Ovary (tissue), 9 donors: ENCODE data around the gene MCU. TPM values are rescaled to one million over a fixed set of nuclear protein-coding genes. Genes with fewer than 3 reads are reported as not detected.

Experiments used
- DNase-seq, 5 donors: peaks; one replicate each; pipeline ENCODE4 v3.0.0-alpha.2; 2019 to 2020
- H3K27ac ChIP-seq, 2 donors: fragments of 200-600 bp; one replicate each; pipeline versions ENCODE4 v1.5.1 to v1.8.0; 2019 to 2022
- H3K27me3 ChIP-seq: fragments of 200-600 bp; one replicate; pipeline ENCODE4 v1.8.0; 2022
- H3K36me3 ChIP-seq: fragments of 200-600 bp; sonication (generic); one replicate; pipeline ENCODE4 v1.5.1; 2019
- H3K4me1 ChIP-seq: one replicate; pipeline ENCODE4 v1.8.1; 2013; ENCODE audit warnings: mild to moderate bottlenecking, moderate library complexity; ENCODE audit not compliant: insufficient read depth
- H3K4me3 ChIP-seq: fragments of 200-600 bp; sonication (generic); one replicate; pipeline ENCODE4 v1.5.1; 2017
- H3K9me3 ChIP-seq, 2 donors: fragments of 200-600 bp in 1 of 2; sonication (generic) in 1 of 2; one replicate each; pipeline versions ENCODE4 v1.5.1 to v1.8.1; 2013 to 2019; ENCODE audit warnings: mild to moderate bottlenecking in 1 of 2, moderate library complexity in 1 of 2
- EP300 ChIP-seq: sonication (generic); formaldehyde crosslinking; IDR thresholded peaks from one replicate; pipeline ENCODE4 v1.6.1; 2017; ENCODE audit warnings: antibody characterized with exemption
- POLR2A ChIP-seq: fragments of 450-650 bp; IDR thresholded peaks from one replicate; pipeline ENCODE4 v1.6.1; 2017; ENCODE audit warnings: antibody characterized with exemption, mild to moderate bottlenecking, moderate library complexity
- WGBS, 3 donors: extraction: QIAGEN DNeasy Blood & Tissue Kit in 1 of 3; methylation state at CpG; one replicate each; pipeline versions ENCODE4 v1.1.5 to v1.1.7; 2013 to 2017; 5-methylcytosine and 5-hydroxymethylcytosine counted together
- intact Hi-C, 4 donors: fragments of 100-400 bp; cut with DNase I; formaldehyde crosslinking; loops; one replicate each; pipeline versions ENCODE4 v1.11.0 to v1.15.1; 2022 to 2023
- polyA plus RNA-seq, 2 donors: library from polyadenylated mRNA; stranded (reverse); fragments of 200-250 nt in 1 of 2; fragments of 350-450 nt in 1 of 2; fragmentation: Illumina TruSeq in 1 of 2; extraction: RNeasy Lipid Tissue Mini Kit (QIAGEN cat#74804) in 1 of 2; gene quantifications; one replicate each; pipeline ENCODE4 v1.2.3, GENCODE V29; 2013 to 2014
- total RNA-seq, 7 donors: library from RNA; depleted of rRNA in 2 of 7; stranded (reverse); fragments of >200 nt in 2 of 7; fragmentation: NEBNext Ultra II Directional in 3 of 7; extraction: Animal tissue kit (Norgen Biotek cat#: 25700) in 3 of 7; gene quantifications; one replicate each; pipeline versions ENCODE4 v1.1.0 to v1.2.4, GENCODE V29; 2016 to 2023
- TF ChIP-seq, protein P1 (sequence below), 3 donors: fragments of 450-650 bp in 2 of 3; fragments of 200-600 bp in 1 of 3; IDR thresholded peaks; one replicate each; pipeline versions ENCODE4 v1.5.1 to v1.8.0; 2016 to 2022; ENCODE audit warnings: antibody characterized with exemption in 3 of 3, mild to moderate bottlenecking in 1 of 3
- donor health status: DM: no; HTN: no; CAD: no; lungs with moderate emphysema.
- donor health status: DM: no; HTN: no; CAD: no.
- donor health status: Bipolar disorder and iron deficiency.
- donor health status: DM: yes; HTN: yes; CAD: no.
- donor health status: DM: no; HTN: no; CAD: no.
- donor health status: DM: yes; HTN: yes; CAD: no.

Gene MCU
- total and polyA plus RNA-seq, 9 donors, result 10.3 to 27.1 (median 12.8) TPM

DNA sequence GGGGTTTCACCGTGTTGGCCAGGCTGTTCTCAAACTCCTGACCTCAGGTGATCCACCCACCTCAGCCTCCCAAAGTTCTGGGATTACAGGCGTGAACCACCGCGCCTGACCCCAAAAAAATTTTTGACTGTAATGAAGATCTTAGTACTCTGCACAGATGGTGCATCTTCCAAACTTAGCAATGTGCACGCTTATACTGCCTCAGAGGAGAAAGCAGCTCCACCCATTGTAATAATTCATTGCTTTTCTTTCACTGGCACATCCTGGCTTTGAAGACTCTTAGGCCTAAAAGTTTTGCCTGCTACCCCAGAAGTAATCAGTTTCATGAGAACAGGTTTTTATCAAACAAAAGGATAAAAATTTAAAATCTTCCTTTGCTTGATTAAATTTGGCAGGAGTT lies 149.5 kb downstream of the MCU start:
- WGBS, 3 donors, result 69 to 86% (median 71%) methylated on average over 5 of the region's 5 CpGs
- H3K36me3 ChIP-seq, result no peaks in the 10 kb centered on the region
- TF ChIP-seq POLR2A (no peak), EP300 (no peak)
- TF ChIP-seq, protein P1, sequence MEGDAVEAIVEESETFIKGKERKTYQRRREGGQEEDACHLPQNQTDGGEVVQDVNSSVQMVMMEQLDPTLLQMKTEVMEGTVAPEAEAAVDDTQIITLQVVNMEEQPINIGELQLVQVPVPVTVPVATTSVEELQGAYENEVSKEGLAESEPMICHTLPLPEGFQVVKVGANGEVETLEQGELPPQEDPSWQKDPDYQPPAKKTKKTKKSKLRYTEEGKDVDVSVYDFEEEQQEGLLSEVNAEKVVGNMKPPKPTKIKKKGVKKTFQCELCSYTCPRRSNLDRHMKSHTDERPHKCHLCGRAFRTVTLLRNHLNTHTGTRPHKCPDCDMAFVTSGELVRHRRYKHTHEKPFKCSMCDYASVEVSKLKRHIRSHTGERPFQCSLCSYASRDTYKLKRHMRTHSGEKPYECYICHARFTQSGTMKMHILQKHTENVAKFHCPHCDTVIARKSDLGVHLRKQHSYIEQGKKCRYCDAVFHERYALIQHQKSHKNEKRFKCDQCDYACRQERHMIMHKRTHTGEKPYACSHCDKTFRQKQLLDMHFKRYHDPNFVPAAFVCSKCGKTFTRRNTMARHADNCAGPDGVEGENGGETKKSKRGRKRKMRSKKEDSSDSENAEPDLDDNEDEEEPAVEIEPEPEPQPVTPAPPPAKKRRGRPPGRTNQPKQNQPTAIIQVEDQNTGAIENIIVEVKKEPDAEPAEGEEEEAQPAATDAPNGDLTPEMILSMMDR (IDR thresholded peaks at IDR 0.05), result no peak
- intact Hi-C loops, result loop anchor here in 1 of 4 donors (5.0 kb wide), 1 partner anchor 211 kb away; no protein-coding TSS in a partner anchor
- no peaks in the 10 kb centered on the region for H3K4me1 ChIP-seq
- H3K4me3 ChIP-seq, result no peak overlapping the region
- no peak overlapping the region for H3K27ac ChIP-seq
- DNase-seq, result no peak
- no peaks in the 10 kb centered on the region for H3K27me3 ChIP-seq
- H3K9me3 ChIP-seq, result no peaks in the 10 kb centered on the region

DNA sequence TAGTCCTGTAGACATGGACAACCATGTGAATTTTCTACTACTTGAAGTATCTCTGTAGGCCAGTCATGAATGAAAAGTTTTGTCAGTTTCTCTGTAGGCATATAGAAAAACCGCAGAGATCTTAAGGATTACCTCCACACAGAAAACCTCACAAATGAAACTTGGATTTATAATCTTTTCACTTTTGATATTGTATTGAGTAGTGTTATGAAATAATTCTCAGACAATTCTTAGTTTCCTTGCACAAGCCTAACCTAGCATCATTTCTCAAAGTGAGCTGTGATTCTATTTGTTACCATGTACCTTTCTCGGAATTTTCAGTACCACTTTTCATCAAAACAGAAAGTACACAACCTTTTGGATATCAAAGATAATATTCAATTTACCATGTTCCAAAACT lies 150.2 kb downstream of the MCU start:
- Histone ChIP-seq H3K27ac (no peak overlapping the region), H3K27me3 (no peaks in the 10 kb centered on the region), H3K4me3 (no peak overlapping the region), H3K9me3 (no peaks in the 10 kb centered on the region), H3K36me3 (no peaks in the 10 kb centered on the region), H3K4me1 (no peaks in the 10 kb centered on the region)
- TF ChIP-seq, protein P1 (IDR thresholded peaks at IDR 0.05), result no peak
- TF ChIP-seq POLR2A, result no peak
- TF ChIP-seq EP300, result no peak
- intact Hi-C loops, result loop anchor here in 1 of 4 donors (5.0 kb wide), 1 partner anchor 210 kb away; no protein-coding TSS in a partner anchor
- 85 to 96% (median 93%) methylated on average over 2 of the region's 2 CpGs for WGBS, 3 donors
- no peak for DNase-seq

DNA sequence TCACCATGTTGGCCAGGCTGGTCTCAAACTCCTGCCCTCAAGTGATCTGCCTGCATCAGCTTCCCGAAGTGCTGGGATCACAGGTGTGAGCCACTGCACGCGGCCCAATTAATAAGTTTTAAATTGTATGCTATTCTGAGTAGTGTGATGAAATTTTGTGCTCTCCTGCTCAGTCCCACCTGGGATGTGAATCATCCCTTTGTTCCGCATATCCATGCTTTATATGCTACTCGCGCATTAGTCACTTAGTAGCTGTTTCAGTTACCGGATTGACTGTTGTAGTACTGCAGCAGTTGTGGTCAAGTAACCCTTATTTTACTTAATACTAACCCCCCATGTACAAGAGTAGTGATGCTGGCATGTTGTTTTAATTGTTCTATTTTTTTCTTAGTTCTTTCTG lies 154.3 kb downstream of the MCU start:
- no peaks in the 10 kb centered on the region for H3K4me1 ChIP-seq
- no peak overlapping the region for H3K27ac ChIP-seq
- H3K9me3 ChIP-seq, result no peaks in the 10 kb centered on the region
- DNase-seq, result no peak
- intact Hi-C loops, result no loop called here
- H3K27me3 ChIP-seq, result no peaks in the 10 kb centered on the region
- no peak for TF ChIP-seq EP300
- H3K4me3 ChIP-seq, result no peak overlapping the region
- 80 to 84% (median 81%) methylated on average over 7 of the region's 7 CpGs for WGBS, 3 donors
- H3K36me3 ChIP-seq, result no peaks in the 10 kb centered on the region

DNA sequence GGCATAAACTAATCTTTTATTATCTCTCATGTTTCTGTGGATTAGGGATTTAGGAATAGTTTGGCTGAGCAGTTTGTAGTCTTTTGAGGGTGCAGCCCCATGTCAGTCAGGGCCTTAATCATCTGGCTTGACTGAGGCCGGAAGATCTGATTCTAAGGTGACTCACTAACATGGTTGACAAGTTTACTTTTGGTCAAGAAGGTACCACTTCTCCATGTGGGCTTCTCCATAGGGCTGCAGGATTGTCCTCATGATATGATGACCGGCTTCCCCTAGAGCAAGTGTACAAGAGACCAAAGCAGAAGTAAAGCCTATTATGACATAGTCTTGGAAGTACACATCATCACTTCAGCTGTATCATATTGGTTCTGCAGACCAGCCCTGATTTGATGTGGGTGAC lies 155.7 kb downstream of the MCU start:
- no peaks in the 10 kb centered on the region for H3K27me3 ChIP-seq
- WGBS, 3 donors, result 86 to 100% (median 99%) methylated on average over 2 of the region's 2 CpGs
- H3K4me1 ChIP-seq, result no peaks in the 10 kb centered on the region
- H3K4me3 ChIP-seq, result no peak overlapping the region
- no peak overlapping the region for H3K27ac ChIP-seq
- no peak for DNase-seq
- no peaks in the 10 kb centered on the region for H3K36me3 ChIP-seq
- no peaks in the 10 kb centered on the region for H3K9me3 ChIP-seq
- intact Hi-C loops, result no loop called here
- TF ChIP-seq, protein P1 (IDR thresholded peaks at IDR 0.05), result no peak
- TF ChIP-seq POLR2A (no peak), EP300 (no peak)

DNA sequence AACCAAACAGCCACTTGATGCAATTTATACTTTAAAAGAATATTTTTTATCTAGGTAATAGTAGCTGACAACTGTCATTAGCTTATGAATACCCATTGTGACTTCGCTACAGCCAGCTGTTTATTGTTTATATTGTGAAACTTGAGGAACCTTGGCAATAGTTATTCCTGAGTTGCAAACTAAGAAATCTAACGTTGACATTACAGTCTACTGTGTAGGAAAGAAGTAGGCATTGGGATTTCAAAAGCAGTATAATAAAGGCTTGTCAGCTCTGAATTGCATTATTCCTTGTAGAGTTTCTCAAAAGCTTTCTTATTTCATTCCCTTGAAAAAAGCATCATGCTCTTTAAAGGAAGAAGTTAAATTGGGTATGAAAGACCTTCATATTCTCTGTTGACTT lies 158.9 kb downstream of the MCU start:
- Histone ChIP-seq H3K9me3 (no peaks in the 10 kb centered on the region), H3K27ac (no peak overlapping the region), H3K4me1 (no peaks in the 10 kb centered on the region), H3K36me3 (no peaks in the 10 kb centered on the region), H3K4me3 (no peak overlapping the region), H3K27me3 (no peaks in the 10 kb centered on the region)
- TF ChIP-seq POLR2A, result no peak
- TF ChIP-seq, protein P1 (IDR thresholded peaks at IDR 0.05), result no peak
- TF ChIP-seq EP300, result no peak
- 61 to 82% (median 68%) methylated on average over 2 of the region's 2 CpGs for WGBS, 3 donors
- DNase-seq, result no peak
- intact Hi-C loops, result no loop called here
